GM21390 (cell line): ENCODE measurements around the gene GAD2.
"Not testable (repeated sequence)": the region's sequence is repeated elsewhere in the genome, so short reads cannot be mapped to it uniquely, and the experiment has no call there.

Source experiments
- ATAC-seq: cut with Tn5 transposase; IDR thresholded peaks from one replicate; pipeline ENCODE4 v1.9.1; 2021; ENCODE audit not compliant: unreplicated experiment

Gene GAD2

DNA sequence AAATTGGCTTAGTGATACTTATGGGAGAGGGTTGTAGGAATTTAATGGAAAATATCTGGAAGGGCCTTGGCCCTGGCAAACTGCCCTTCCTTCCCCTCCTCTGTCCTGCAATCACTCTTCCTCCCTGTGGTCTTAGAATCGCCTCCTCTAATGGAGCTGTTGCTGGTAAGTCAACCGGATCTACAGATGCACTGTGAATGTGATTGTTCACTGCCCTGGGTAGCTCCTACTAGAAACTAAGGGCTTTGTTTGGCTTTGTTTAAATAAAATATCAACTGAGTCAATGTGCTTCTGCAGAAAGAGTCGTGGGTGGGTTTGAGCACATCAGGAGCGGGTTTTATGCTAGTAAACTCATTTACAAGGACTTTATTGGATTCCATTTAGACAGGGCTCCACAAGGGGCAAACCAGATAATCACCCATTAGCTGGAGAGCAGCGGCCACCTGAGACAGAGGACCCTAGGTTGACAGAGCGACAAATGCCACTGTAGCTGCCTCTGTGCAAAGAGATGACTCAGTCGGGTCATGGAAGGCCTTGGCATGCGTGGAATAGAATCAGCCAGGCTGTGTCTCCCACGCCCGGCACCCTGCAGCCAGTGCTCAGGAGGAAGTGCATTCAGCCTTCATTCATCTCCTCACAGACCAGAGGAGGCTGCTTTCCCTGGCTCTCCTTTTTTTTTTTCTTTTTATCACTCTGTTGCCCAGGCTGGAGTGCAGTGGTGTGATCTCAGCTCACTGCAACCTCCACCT lies 97.9 kb downstream of the GAD2 start:
- no peak for ATAC-seq

DNA sequence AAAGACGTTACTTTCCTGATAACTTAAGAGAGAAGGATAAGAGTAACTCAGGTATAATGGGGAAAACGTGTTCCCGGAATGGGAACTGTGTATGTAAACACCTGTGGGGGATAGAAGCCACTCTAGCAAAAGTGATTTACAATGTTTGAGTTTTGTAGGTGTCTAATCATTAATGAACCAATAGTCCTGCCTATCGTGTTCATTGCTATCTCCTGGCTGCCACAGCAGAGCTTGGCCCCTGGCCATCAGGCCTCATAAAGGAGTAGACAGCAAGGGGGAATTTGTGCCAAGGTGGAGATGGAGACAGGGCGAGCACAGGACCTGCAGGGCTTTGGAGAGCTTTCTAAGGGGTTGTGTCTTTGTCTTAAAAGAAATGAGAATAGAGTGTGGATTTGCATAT lies 102.1 kb downstream of the GAD2 start:
- ATAC-seq: no peak

DNA sequence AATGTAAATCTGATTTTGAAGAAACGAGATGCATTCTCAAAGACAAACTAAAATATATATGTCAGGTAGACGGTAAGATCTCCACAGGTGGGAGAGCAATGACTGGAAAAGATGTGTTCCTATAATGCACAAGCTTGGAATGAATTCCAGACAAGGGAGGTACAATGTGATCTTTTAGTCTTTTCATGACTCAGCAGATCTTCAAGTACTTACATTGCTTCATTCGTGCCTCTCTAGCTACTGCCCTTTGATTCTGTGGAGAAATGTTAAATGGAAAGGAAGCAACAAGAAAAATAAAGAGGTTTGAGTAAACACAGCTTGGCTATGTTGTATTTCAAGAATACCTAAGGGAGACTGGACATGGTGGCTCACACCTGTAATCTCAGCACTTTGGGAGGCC lies 106.6 kb downstream of the GAD2 start:
- ATAC-seq: no peak

DNA sequence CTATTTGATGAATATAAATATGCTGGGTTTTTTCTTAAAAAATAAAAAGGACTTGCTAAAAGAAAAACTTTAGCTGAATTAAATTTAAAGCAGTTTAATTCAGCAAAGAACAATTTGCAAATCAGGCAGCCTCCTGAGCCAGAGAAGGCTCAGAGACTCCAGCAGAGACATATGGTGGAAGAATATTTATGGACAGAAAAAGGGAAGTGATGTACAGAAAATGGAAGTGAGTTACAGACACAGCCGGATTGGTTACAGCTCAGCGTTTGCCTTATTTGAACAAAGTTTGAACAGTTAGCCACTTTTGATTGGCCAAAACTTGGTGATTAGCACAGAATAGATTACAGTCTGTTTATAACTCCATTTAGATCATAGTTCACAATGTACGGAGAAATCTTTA lies 110.3 kb downstream of the GAD2 start:
- no peak for ATAC-seq

DNA sequence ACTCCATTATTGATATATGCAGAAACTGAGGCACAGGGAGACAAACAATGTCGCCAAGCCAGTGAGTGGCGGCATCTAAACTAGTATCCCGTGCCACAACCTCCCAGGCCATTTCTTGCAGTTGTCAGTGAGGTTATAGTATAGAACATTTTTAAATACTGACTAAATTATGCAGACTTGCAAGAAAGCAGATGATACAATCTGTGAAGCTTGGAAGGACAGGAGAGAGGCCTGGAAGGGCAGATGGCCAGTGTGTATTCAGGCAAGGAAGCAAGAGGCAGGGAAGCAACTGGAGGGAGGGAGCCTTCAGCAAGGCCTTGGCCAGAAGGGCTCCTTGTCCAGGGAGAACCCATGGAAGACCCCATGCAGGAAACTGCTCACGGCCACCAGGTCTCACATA lies 111.2 kb downstream of the GAD2 start:
- ATAC-seq: no peak

DNA sequence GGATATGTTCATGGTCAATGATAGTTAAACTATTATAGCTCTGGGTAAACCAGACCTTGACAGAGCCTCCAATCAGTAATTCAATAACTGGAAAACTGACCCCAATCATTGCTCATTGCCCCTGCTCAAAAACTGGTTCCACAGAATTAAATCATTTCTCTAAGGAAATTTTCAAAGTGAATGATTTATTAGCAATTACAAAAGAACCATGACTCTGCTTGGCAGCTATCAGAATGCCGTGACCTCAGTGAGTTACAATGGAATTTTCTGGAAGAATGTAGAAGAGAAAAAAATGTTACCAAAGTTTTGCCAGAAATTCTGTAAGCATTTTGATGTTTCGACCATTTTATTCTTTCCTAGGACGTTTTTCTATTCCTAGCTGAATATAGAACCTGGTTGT lies 114.8 kb downstream of the GAD2 start:
- no peak for ATAC-seq

DNA sequence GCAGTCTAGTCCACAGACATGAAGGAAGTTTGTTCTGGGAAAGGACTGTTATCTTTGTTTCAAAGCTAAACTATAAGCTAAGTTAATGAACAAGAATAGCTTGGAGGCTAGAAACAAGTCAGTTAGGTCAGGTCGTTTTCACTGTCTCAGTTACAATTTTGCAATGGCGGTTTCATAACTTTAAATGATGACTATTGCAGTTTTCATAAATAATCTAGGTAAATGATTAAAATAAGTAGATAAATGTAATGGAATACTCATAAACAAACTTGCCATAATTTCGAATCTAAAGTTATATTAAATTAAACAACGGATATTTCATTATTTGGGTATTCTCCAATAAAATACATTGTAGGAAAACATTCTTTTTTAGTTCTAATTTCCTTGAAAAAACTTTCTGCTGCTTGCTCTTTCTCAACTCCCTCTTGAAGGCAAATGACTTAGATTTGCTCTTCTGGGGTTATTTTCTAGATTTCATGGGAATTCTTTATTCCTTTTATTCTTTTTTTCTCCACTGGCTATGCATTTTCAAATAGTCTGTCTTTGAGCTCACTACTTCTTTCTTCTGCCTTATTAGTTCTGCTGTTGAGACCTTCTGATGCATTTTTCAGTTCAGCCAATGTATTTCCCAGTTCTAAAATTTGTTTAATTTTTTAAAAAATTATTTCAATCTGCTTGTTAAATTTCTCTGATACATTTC lies 117.8 kb downstream of the GAD2 start:
- no peak for ATAC-seq

DNA sequence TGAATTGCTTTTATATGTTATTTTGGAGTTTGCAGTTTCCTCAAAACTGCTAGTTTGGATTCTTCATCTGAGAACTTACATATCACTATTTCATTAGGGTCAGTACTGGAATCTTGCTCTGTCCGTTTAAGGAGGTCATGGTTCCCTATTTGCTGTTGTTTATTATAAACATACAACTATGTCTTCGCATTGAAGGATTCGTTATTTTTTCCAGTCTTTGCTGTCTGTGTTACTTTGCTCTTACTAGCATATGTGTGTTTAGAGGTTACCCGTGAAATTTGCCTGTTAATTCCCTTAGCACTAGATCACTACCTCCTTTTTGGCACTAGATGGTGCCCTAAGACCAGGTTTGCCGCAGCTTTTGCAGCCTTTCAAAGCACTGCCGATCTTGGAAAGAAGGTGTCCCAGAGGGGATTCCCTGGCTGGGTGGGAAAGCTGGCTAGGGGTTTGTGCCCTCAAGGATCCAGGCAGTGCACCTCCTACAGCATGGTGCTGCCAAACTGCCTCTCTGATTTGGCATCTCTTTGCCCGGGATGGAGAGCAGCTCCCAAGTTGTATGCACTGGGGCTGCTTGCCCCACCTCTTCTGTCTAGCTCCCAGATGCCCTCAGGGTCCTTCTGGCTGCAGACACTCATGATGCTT lies 118.5 kb downstream of the GAD2 start:
- ATAC-seq: peak; percentile 90

DNA sequence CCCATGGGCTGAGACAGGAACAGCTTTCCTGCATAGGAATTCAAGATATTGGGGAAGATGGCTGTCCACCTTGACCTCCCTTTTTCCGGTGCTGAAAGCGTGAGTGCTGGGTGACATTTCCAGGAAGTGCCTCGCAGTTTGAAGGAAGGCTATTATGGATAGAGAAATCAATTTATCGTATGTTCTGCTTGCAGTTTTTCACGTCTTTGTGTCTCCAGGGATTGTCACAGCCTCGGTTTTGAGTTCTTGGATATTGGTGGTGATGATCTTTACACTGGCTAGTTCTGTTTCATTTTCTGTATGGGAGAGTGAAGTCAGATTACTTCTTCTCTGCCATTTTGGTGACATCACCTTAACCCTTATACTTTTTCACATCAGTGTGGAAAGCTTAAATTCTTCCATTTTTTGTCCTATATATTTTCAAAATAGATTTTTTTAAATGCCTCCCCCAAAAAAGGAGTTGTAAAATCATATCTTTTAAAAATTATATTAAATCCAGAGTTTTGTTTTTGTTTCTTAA lies 119.1 kb downstream of the GAD2 start:
- peak; percentile 55 for ATAC-seq

DNA sequence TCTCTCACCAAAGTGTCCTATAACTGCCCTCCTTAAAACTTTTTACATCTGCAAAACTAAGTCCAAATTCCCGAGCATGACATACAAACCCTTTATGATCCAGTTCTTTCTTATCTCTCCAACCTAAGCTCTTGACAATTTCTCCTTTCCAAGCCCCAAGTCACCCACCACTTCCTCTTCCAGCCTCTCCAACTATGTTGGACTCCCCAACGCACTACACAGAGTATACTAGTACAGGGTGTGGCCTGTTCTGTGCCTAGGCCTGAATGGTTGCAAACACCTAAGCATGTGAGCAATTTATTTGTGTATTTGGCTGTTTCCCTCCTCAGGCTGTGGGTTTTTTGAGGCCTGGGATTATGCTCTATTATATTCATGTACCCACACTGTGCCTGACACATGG lies 120.4 kb downstream of the GAD2 start:
- ATAC-seq: no peak

DNA sequence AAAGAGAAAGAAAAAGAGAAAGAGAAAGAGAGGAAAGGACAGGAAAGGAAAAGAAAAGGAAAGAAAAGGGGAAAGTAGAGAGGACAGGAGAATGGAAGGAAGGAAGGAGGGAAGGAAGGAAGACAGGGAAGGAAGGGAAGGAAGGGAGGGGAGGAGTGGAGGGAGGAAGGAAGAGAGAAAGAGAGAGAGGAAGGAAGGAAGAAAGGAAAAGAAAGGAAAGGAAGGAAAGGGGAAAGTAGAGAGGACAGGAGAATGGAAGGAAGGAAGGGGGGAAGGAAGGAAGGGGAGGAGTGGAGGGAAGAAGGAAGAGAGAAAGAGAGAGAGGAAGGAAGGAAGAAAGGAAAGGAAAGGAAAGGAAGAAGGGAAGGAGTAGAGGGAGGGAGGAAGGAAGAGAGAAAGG lies 125.1 kb downstream of the GAD2 start:
- no peak for ATAC-seq

DNA sequence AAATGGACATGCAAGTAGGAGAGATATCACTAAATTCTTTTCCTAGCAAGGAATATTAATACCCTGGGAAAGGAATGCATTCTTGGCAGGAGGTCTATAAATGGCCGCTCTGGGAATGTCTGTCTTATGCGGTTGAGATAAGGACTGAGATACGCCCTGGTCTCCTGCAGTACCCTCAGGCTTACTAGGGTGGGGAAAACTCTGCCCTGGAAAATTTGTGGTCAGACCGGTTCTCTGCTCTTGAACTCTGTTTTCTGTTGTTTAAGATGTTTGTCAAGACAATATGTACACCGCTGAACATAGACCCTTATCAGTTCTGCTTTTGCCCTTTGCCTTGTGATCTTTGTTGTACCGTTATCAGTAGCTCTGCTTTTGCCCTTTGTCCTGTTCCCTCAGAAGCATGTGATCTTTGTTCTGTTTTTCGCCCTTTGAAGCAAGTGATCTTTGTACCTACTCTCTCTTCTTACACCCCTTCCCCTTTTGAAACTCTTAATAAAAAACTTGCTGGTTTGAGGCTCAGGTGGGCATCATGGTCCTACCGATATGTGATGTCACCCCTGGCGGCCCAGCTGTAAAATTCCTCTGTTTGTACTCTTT lies 132.3 kb downstream of the GAD2 start:
- not testable (repeated sequence) for ATAC-seq
